Right hindlimb (tissue), 1 donor: ENCODE results near the gene ZNF500.

Source experiments
- DNase-seq: peaks from one replicate; pipeline ENCODE4 v3.0.0-alpha.2; 2018

The ZNF500 gene

GRCh38 chr16:4766875-4767628 is at the start of gene ZNF500:
Gene ZNF500, minus strand, starts transcription at chr16:4767162. Its CDS starts 1,184 bp downstream, at chr16:4765978.
- DNase-seq = peak; percentile 99

- no peak for DNase-seq
Measured at GRCh38 chr16:4814542-4815173, 47.7 kb upstream of the ZNF500 start.

GRCh38 chr16:4814046-4814445 is 47.1 kb upstream of the ZNF500 start:
- DNase-seq = no peak

- DNase-seq = no peak
Measured at GRCh38 chr16:4813251-4814003, 46.5 kb upstream of the ZNF500 start.

GRCh38 chr16:4811773-4812172 is 44.8 kb upstream of the ZNF500 start:
- DNase-seq = no peak

DNA sequence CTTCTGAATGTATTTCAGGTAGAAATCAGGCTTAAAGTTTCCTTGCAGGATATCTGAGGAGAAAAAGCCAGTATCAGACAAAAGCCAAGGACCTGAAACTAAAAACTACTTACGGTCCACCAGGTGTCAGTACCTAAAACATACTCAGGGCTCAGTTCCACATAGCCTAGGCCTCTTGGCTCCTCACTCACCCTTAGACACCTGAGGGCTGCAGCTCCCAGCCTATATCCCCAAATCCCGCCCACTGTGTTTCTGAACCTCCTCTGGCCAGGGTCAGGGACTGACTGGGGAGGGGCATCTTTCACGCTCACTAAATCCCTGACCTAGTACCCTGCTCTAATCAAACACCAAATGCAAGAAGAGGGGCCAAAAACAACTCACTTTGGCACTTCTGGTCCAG is 44.3 kb upstream of the ZNF500 start:
- DNase-seq = no peak

- DNase-seq = no peak
Measured at GRCh38 chr16:4806280-4806679, 39.3 kb upstream of the ZNF500 start.

- DNase-seq = no peak
Measured at GRCh38 chr16:4805231-4805630, 38.3 kb upstream of the ZNF500 start.

DNA sequence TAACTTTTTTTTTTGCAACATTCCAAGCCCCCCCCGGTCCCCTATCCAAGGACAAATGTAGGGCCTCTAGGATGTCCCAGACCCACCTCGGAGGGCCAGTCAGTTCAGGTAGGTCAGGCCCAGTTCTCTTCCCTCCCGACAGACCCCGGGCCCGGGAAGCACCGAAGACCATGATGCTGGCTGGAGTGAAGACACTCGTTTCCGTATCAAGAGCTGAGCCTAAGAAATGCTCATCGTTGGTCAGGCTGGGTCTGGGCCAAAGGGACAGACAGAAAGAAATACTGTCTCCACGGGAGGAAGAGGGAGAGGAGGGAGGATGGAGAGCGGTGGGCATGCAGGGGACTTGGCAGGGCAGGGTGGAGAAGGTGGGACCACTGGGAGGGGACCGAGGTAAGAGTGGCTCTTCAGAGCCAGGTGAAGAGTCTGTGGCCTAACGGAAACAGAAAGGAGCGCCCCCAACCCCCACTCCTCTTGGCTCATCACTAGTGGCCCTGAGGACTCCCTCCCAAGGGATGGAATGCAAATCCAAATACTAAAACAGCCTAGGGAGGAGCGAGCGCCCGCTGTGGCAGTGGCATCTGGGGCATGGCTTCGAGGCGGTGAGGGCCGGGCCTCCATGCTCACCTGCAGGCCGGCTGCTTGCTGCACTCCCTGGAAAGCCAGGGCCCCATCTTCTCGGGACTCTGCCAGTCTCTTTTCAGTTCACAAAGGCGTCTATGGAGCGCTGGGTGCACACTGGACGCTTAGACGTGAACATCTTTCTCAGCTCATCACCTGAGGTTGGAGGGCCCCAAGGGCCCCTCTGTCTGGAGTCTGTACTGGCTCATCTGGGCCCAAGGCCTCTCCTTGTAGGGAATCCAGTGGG is 37.2 kb upstream of the ZNF500 start:
- DNase-seq = no peak

- no peak for DNase-seq
Measured at GRCh38 chr16:4803401-4803844, 36.5 kb upstream of the ZNF500 start.

GRCh38 chr16:4802659-4803287 is 35.8 kb upstream of the ZNF500 start:
- peak; percentile 94 for DNase-seq

DNA sequence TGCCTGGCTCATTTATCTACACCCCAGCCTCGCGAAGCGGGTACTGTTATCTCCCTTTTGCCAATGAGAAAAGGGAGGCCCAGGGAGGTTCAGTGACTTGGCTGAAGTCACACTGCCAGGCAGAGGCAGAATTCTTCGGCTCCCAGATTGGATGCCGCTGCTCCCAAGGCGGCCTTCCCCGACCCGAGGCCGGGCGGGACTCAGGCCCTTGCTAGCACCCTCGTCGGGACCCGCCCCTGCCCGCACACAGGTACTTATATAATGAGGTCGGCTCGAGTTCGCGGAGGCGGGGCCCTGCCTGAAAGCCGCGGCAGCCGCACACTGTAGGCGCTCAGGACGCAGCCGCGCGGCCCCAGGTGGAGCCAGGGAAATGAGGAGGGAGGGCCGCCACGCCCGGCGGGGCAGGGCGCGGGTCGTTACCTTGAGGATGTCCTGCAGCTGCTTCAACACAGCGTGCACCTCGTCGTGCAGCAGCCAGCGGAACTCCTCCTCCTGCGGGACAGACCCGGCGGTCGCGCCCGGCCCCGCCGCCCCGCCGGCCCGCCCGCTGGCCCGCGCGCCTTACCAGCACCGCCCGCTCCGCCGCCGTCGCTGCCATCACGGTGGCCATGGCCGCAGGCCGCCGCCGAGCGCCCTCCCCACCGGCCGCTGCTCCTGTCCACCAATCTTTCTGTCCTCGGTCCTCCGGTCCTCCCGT is 35.1 kb upstream of the ZNF500 start, which contains the start of gene ROGDI:
Gene ROGDI (minus strand): TSS at position 672 of the 697 bp plus-strand sequence. CDS start 62 bp downstream, at position 610.
- DNase-seq = no peak

GRCh38 chr16:4801051-4801961 is 34.3 kb upstream of the ZNF500 start:
- DNase-seq = no peak

- no peak for DNase-seq
Measured at GRCh38 chr16:4800290-4801041, 33.5 kb upstream of the ZNF500 start.

- no peak for DNase-seq
Measured at GRCh38 chr16:4799171-4799855, 32.4 kb upstream of the ZNF500 start.

DNA sequence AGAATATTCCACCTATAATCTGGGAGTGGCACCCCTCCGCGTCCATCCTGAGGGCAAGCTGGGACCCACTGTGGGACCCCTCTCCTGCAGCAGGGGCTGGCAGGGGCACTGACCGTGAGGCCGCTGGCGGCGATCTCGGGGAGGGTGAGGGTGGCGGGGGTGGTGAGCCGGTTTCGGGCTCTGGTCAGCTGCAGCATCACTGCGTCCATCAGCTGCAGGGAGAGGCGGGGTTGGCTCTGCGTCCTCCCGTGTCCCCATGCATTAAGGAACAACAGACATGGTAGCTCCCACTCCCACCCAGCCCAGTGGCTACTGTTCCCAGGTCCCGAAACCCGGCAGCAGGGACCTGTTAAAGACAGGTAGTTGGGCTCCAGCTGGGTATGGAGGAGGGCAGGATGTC is 31.5 kb upstream of the ZNF500 start:
- DNase-seq = no peak

- no peak for DNase-seq
Measured at GRCh38 chr16:4797805-4798252, 30.9 kb upstream of the ZNF500 start.

- no peak for DNase-seq
Measured at GRCh38 chr16:4796982-4797804, 30.2 kb upstream of the ZNF500 start.
